OCI-LY3 (cell line): Measurements from ENCODE around the gene GABRR1.

Experiments
- H2AFZ ChIP-seq: fragments of 200-600, 300-600 bp; shearing (Covaris generic); 2 replicates; pipeline ENCODE4 v1.6.0; 2014; ENCODE audit warnings: antibody characterized with exemption, low read depth, low read length
- H3K27ac ChIP-seq: fragments of 200-600, 300-600 bp; sonication (generic); 2 replicates; pipeline ENCODE4 v1.5.1; 2014; ENCODE audit warnings: mild to moderate bottlenecking, low read length, moderate library complexity, mixed read lengths
- H3K27me3 ChIP-seq: fragments of 200-600, 300-600 bp; sonication (generic); 2 replicates; pipeline ENCODE4 v1.6.1; 2014; ENCODE audit warnings: low read depth, low read length, mixed read lengths
- H3K36me3 ChIP-seq: fragments of 200-600, 300-600 bp; sonication (generic); replicated peaks from 2 replicates; pipeline ENCODE3; 2014; ENCODE audit warnings: low read depth, low read length, mixed read lengths
- H3K4me1 ChIP-seq: fragments of 300-600, 200-600 bp; sonication (generic); 2 replicates; pipeline ENCODE4 v1.6.1; 2014; ENCODE audit warnings: low read length, mixed read lengths
- H3K4me2 ChIP-seq: fragments of 200-600, 300-600 bp; sonication (generic); 2 replicates; pipeline ENCODE4 v1.6.1; 2014; ENCODE audit warnings: low read length, mixed read lengths
- H3K4me3 ChIP-seq: fragments of 300-600, 200-600 bp; sonication (generic); 2 replicates; pipeline ENCODE4 v1.5.1; 2014; ENCODE audit warnings: antibody characterized with exemption, mild to moderate bottlenecking, low read length, moderate library complexity
- H3K79me2 ChIP-seq: fragments of 300-600, 200-600 bp; shearing (Covaris generic); 2 replicates; pipeline ENCODE4 v1.6.1; 2014; ENCODE audit warnings: mild to moderate bottlenecking, low read length, mixed read lengths
- H3K9ac ChIP-seq: fragments of 300-600, 200-600 bp; shearing (Covaris generic); 2 replicates; pipeline ENCODE4 v1.6.0; 2014; ENCODE audit warnings: mild to moderate bottlenecking, low read length, moderate library complexity
- H3K9me3 ChIP-seq: fragments of 200-600, 300-600 bp; shearing (Covaris generic); 2 replicates; pipeline ENCODE4 v1.6.1; 2014; ENCODE audit warnings: low read length, mixed read lengths; ENCODE audit not compliant: insufficient read depth
- H4K20me1 ChIP-seq: fragments of 200-600, 300-600 bp; sonication (generic); 2 replicates; pipeline ENCODE4 v1.6.1; 2016; ENCODE audit warnings: low read length, mixed read lengths; ENCODE audit not compliant: insufficient read depth
- EZH2phosphoT487 ChIP-seq: fragments of 200-600 bp; shearing (Covaris generic); IDR thresholded peaks from 2 replicates; pipeline ENCODE4 v1.6.1; 2018; ENCODE audit warnings: antibody characterized with exemption, mixed run types, low read depth
- TF ChIP-seq, protein P1 (sequence below): fragments of 200-600, 300-600 bp; sonication (generic); IDR thresholded peaks from 2 replicates; pipeline ENCODE4 v1.5.1; 2014; ENCODE audit warnings: antibody characterized with exemption, low read length, low read depth

GABRR1 gene

DNA sequence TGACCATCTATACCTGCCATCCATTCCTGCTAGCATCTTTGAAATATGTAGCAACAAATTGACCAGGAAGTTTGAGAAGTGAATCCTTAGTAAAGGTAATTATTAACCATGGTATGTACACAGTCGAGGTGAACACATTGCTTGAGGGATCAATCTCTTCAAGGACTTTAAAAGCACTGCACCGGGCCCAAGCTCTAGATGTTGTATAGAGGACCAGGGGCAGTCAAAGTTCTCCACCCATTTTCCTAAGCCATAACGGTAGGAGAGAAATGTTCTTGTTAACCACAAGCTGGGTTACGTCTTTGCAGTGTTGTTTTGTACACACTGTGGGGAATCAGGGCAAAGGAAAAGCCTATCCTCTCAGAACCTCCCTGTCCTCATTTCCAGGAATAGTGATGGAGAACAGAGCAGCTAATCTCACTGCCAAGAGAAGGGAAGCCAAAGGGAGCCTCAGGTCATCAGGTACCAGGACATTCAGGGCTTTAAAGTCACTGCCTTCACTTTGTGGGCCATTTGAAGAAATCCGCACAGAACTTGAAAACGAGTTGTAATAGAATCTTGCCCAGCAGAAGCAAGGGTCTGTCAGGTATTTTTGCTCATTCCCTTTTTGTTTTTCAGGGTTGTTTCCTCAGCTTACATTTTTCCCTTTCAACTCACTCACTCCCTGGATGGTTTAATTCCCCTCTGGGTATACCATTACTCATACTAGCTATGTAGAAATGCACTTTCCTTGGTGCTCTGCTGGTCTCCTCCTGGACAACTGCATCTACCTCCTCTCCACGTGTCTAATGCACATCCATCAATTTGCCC, 76.6 kb downstream of the GABRR1 start:
- Histone ChIP-seq H3K4me2 (peak overlapping the region; percentile 28), H4K20me1 (no peaks in the 10 kb centered on the region), H3K27ac (no peak overlapping the region), H3K9me3 (no peaks in the 10 kb centered on the region), H3K9ac (no peak overlapping the region), H3K36me3 (no peaks in the 10 kb centered on the region), H3K79me2 (no peaks in the 10 kb centered on the region), H2AFZ (no peak overlapping the region), H3K4me1 (peaks cover 22% of the 10 kb centered on the region), H3K4me3 (no peak overlapping the region), H3K27me3 (no peaks in the 10 kb centered on the region)
- TF ChIP-seq EZH2phosphoT487: no peak
- TF ChIP-seq, protein P1, sequence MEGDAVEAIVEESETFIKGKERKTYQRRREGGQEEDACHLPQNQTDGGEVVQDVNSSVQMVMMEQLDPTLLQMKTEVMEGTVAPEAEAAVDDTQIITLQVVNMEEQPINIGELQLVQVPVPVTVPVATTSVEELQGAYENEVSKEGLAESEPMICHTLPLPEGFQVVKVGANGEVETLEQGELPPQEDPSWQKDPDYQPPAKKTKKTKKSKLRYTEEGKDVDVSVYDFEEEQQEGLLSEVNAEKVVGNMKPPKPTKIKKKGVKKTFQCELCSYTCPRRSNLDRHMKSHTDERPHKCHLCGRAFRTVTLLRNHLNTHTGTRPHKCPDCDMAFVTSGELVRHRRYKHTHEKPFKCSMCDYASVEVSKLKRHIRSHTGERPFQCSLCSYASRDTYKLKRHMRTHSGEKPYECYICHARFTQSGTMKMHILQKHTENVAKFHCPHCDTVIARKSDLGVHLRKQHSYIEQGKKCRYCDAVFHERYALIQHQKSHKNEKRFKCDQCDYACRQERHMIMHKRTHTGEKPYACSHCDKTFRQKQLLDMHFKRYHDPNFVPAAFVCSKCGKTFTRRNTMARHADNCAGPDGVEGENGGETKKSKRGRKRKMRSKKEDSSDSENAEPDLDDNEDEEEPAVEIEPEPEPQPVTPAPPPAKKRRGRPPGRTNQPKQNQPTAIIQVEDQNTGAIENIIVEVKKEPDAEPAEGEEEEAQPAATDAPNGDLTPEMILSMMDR: no peak

DNA sequence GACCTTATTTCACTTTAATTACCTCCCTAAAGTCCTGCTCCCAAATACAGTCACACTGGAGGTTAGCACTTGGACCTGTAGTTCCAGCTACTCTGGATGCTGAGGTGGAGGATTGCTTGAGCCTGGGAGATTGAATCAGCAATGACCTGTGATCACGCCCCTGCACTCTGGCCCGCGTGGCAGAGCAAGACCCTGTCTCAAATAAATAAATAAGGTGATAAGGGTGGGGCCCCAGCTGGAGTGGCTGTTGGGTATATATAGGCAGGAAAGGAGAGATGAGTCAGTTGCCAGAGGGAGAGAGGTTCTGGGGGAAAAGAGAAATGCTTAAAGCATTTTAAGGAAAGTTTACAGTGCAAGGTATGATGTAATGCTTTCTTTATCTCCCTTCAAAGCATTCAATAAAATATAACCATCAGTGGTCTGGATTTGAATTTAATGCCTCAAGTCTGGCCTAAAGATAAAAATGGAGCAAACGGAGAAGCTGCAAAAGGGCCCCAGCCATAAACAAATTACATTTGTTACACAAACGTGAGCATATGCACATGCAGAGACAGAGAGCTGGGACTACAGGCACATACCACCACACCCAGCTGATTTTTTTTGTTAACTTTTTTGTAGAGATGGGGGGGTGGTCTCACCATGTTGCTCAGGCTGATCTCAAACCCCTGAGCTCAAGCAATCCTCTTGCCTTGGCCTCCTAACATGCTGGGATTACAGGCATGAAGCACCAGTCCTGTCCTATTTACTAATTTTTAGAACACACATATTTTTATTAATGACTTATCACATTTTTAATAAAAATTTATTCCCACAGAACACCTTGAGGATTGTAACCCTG, 77.4 kb downstream of the GABRR1 start:
- peak overlapping the region; percentile 28; the same call in 1 of the 2 replicates for H3K4me2 ChIP-seq
- TF ChIP-seq EZH2phosphoT487: no peak
- TF ChIP-seq, protein P1: no peak
- H3K79me2 ChIP-seq: no peaks in the 10 kb centered on the region
- peaks cover 17% of the 10 kb centered on the region for H3K4me1 ChIP-seq
- H3K27me3 ChIP-seq: no peaks in the 10 kb centered on the region
- no peaks in the 10 kb centered on the region for H4K20me1 ChIP-seq
- H3K27ac ChIP-seq: no peak overlapping the region
- H2AFZ ChIP-seq: no peak overlapping the region
- no peak overlapping the region for H3K4me3 ChIP-seq
- no peak overlapping the region for H3K9ac ChIP-seq
- no peaks in the 10 kb centered on the region for H3K9me3 ChIP-seq
- H3K36me3 ChIP-seq: no peaks in the 10 kb centered on the region

DNA sequence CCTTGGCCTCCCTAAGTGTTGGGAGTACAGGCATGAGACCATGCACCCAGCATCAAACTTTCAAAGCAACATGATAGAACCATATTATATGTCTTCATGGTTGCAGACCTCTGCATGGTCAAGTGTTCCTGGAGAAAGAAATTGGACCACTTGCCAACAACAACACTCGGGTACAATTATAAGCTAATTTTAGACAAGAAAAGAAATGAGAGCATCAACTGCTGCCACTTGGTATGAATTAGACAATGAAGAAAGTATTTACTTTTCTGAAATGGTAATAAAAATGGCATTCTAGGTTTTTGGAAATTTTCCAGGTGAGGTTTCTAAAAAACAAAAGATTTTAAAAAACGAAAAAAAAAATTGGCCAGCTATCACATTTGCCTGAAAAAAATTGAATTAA, 79.0 kb downstream of the GABRR1 start:
- Histone ChIP-seq H3K4me2 (no peak overlapping the region), H4K20me1 (no peaks in the 10 kb centered on the region), H3K36me3 (no peaks in the 10 kb centered on the region), H3K27ac (no peak overlapping the region), H3K4me1 (peaks cover 11% of the 10 kb centered on the region), H3K9me3 (no peaks in the 10 kb centered on the region), H3K4me3 (no peak overlapping the region), H2AFZ (no peak overlapping the region), H3K9ac (no peak overlapping the region), H3K79me2 (no peaks in the 10 kb centered on the region), H3K27me3 (no peaks in the 10 kb centered on the region)
- TF ChIP-seq EZH2phosphoT487: no peak
- TF ChIP-seq, protein P1: no peak

DNA sequence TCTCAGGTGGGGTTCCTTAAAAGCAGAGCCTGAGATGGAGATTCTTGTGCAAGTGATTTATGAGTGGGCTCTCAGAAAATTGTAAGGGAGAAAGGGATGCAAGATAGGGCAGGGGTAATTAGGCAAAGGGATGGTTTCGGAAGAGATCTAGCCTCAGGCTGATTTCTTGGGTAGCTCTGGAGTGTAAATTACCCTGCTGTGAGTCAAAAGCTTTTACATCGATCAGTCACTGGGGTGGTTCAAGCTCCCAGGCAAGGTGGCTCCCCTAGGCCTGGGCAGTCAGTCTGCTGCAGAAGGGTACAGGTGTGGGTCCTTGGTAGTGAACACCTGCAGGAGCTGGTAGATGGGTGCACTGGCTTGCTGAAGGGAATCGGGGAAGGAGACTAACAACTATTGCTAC, 82.4 kb downstream of the GABRR1 start:
- H3K4me2 ChIP-seq: no peak overlapping the region
- H3K9me3 ChIP-seq: no peaks in the 10 kb centered on the region
- H3K4me3 ChIP-seq: no peak overlapping the region
- H3K4me1 ChIP-seq: no peaks in the 10 kb centered on the region
- no peak overlapping the region for H3K27ac ChIP-seq
- H3K36me3 ChIP-seq: no peaks in the 10 kb centered on the region
- H3K79me2 ChIP-seq: no peaks in the 10 kb centered on the region
- H4K20me1 ChIP-seq: no peaks in the 10 kb centered on the region
- no peak overlapping the region for H3K9ac ChIP-seq
- H2AFZ ChIP-seq: no peak overlapping the region
- TF ChIP-seq, protein P1: no peak
- no peak for TF ChIP-seq EZH2phosphoT487
- no peaks in the 10 kb centered on the region for H3K27me3 ChIP-seq
